ENCODE measurements around the gene GFM1.

The GFM1 gene

DNA sequence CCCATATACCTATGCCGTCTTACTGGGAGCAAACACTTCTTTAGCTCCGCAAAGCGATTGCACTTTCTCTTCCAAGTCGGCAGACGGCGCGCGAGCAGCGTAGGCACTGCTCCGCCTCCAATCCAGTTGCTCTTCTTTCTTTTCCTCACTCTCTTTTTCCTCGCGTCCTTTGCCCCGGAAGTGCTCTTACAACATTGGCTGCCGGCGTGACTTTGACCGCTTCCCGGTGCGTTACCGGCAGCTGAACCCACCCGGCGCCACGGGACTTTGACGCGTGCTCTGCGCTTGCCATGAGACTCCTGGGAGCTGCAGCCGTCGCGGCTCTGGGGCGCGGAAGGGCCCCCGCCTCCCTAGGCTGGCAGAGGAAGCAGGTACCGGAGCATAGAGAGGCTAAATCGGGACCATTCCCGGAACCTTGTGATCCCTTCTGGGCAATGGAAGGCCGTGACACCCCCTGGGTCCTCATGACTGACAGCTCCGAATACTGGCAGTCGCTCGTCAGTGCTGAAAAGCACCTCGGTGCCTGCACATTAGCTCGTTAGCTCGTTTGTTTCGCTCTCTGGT lies at the start of gene GFM1:
TSS of gene GFM1 (plus strand) at position 183 of the 564 bp plus-strand sequence. CDS start at position 291, 108 bp downstream.
- peak; percentile 94 for DNase-seq

GRCh38 chr3:158600787-158601186 lies 43.5 kb upstream of the GFM1 start:
- no peak for DNase-seq

DNA sequence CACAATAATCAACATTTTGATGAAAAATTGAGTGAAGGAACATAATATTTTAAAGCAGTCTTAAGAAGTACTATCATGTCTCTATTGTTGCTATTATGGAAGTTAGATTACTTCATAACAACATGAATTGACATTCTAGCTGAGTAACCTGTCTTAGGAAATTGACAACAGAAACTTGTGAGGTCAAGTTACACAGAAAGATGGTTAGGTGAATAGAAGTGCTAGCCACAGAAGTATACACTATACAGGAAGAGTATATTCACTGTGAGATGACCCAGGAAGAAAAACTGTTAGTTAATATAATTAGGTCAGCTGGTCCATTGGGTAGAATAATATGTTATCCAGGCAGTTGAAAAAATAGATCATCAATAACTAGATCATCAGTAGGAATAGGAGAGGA lies 42.1 kb upstream of the GFM1 start:
- DNase-seq: no peak

GRCh38 chr3:158617982-158618875 lies 26.1 kb upstream of the GFM1 start:
- peak; percentile 1 for DNase-seq

DNA sequence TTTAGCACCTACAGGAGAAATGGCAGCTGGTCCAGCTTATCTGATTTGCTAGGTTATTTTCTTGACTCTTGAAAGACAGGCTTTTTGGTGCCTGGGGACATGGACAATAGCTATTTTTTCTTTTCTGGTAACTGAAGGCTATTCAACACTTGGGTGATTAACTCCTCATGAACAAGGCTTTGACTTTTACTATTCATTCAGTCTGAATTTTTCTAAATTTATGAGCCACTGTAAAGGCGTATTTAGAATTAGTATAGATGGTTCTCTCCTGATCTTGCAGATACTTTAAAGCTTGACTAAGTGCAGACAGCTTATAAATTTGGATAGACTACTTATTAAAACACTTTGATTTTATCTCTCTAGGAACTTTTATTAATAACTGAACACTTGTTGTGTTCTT lies 18.4 kb upstream of the GFM1 start:
- no peak for DNase-seq

DNA sequence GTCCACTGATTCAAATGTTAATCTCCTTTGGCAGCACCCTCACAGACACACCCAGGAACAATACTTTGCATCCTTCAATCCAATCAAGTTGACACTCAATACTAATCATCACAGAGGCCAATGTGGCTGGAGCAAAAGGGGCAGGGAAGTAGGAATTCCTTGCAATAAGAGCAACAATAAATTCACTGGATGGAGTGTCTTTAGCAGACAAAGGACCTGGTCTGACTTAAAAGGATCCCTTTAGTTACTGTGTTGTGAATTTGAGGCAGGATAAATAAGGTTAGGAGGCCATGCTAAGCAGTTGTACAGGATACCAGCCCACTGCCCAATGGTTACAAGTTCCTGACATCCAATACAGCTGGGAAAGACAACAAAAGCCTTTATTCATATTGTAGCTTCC lies 12.3 kb upstream of the GFM1 start:
- no peak for DNase-seq

GRCh38 chr3:158640646-158641045 lies 3.7 kb upstream of the GFM1 start:
- no peak for DNase-seq

DNA sequence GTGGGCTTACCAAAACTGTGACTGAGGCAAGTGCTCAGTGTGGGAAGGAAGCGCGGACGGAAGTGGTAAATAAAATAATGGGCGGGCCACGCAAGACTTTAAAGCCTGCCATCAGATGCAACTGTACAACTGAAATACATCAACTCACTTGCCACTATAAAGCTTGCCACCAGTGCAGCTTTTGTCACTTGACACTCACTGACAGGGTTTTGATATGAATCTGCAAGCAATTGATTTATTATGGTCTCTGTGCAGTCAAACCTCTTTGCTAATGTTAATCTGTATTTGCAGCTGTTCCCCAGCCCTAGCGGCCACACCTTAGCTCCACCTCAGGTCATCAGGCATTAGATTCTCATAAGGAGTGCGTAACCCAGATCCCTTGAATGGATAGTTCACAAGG lies 2.3 kb upstream of the GFM1 start:
- DNase-seq: no peak

DNA sequence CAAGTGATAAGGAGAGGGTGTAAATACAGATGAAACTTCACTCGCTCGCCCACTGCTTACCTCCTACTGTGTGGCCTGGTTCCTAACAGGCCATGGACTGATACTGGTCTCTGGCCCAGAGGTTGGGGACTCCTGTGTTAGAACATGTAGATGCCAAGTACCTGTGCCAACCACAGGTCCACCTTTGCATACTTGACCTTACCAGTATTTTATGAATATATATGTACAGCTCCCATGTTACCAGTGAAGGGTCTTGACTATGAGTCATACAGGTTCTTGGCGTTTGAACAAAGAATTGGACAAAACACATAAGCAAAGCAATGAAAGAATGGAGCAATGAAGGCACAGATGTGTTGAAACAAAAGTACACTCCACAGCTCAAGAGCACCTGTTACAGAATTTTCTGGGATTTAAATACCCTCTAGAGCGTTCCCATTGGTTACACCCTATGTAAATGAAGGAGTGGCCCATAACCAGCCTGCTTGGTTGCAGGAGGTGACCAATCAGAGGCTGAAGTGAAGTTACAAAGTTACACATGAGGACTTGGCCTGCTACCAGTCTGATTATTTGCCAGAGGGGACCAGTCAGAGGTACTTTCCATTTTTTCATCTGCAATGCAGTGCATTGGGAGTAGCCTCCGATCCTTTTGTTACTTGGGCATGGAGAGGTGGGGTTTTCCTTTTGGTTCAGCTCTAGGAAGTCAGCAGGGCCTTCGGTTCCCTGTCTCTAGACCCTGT lies 1.7 kb upstream of the GFM1 start:
- DNase-seq: no peak

- no peak for DNase-seq
These were observed 5.5 kb downstream of the GFM1 start for GRCh38 chr3:158649791-158650190.

DNA sequence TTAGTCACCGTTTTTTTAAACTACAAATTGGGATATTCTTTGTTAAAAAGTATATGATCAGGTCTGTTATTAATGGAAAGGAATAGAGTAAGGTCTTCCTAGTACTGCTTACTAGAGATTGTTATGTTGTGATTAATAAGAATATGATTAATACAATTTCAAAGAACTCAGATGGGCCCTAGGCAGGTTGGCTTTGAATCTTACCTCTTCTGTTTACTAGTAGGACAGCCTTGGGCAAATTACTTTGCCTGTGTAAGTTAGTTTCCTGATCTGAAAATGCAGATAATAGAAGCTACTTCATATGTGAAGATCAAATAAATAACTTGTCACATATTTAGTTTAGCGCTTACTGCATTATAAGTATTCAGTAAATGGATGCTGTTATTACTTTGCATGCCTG lies 6.9 kb downstream of the GFM1 start:
- DNase-seq: no peak

DNA sequence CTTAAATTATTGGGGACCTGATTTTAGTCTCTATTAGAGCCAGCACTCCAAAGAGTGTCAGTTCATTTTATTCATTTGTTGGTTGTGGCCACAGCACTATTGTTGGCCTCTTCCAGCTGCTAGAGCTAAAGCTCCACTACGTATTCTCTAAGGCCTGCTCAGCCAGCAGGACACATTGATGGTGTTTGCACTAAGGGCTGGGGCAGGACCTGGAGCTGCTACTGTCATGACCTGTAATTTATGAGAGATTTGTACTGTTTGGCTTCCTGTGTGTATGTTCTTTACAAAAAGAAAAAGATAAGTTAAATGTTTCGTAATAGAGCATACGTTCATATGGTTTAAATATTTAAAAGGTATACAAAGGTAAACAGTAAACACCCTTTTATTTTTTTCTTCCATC lies 8.1 kb downstream of the GFM1 start:
- DNase-seq: no peak

GRCh38 chr3:158658889-158659288 lies 14.6 kb downstream of the GFM1 start:
- DNase-seq: no peak

DNA sequence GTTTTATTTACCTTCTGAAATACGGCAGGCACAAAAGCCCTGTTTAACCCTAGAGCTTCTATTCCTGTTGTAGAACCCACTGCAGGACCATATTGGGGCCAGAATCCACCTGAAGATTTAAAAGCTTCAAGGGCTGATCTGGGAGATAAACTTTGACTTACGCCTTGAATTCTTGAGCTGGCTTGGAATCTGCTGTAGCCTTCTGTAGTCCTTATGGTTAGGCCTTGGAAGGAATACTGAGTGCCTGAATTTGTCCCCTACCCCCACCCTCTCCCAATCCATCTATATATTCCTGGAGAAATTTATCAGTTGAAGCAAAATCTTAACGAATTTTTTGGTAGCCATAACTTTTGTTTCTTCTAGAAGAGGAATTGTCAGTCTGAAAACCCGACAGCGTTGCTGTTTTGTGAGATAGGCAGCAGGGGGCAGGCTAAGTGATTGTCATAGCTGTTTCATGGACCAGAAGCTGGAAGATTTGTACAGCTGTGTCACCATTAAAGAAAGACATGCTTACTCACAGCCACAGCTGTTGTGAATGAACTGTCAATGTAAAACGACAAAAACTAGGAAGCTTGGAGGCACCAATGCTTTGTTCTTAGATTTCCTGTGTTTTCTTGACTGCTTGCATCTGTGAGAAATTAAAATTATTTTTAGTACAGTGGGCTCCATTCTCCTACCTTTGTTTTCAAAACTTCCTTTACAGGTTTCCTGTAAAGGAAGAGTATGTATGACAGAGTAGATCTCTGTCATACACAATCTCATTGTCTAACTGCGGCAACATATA lies 15.3 kb downstream of the GFM1 start:
- DNase-seq: peak; percentile 74

DNA sequence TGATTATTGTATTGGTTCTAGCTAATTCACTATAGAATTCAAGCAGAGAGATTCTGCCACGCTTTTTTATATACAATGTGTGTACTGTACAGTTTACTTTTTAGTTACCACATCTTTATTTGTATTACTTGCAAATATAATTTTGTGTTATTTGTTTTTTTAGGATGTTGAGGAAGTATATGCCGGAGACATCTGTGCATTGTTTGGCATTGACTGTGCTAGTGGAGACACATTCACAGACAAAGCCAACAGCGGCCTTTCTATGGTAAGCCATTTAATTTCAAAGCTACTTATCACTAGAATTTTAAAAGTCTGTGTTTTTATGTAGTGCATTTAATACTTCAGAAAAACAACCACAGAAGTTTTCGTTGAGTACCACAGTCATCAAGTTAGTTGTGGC lies 16.4 kb downstream of the GFM1 start:
- DNase-seq: no peak

DNA sequence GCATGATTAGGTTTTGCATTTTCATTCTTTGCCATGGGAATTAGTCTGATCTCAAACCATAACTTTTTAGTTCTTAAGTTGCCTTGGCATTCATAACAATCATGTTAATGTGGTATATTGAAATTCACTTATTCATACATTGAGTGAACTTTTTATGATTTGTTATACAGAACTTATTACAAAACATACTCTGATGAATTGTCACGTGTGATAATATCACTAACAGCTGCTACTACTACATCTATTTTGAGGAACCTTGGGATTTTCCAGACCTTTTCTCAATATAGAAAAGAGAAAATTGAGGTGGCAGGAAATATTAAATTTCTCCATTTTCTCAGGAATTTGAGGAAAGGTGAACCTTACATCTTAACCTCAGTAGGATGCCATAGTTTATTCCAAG lies 18.9 kb downstream of the GFM1 start:
- DNase-seq: no peak

- DNase-seq: no peak
These were observed 19.5 kb downstream of the GFM1 start for GRCh38 chr3:158663832-158664231.

- no peak for DNase-seq
These were observed 22.1 kb downstream of the GFM1 start for GRCh38 chr3:158666416-158666815.

- no peak for DNase-seq
These were observed 24.2 kb downstream of the GFM1 start for GRCh38 chr3:158668506-158668905.

DNA sequence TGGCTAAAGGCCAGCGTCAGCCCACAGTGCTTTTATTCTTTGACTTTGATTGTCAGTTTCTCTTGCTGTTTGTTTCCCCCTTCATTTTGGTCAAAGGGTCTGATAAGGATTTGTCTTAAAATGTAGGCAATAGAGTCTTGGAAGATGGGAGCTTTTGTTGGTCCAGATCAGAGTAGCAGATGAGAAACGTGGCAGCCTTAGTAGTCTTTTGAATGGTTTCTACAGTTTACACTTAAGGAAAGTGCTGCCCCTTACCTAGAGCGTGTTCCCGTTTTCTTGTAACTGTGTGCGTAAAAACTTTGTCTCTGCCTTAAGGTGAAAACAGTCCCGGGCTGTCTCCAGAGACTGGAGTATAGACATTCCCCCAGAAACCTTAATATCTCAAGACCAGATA lies 27.5 kb downstream of the GFM1 start:
- no peak for DNase-seq

GRCh38 chr3:158672215-158673176 lies 28.2 kb downstream of the GFM1 start, which contains the start of gene LXN:
TSS of gene LXN (minus strand) at chr3:158672648. CDS start at chr3:158672478, 170 bp downstream.
- DNase-seq: peak; percentile 83

GRCh38 chr3:158678687-158679086 lies 34.4 kb downstream of the GFM1 start:
- DNase-seq: no peak

All from fibroblast of skin of right quadriceps (primary cell).